HAP-1 (cell line): ENCODE data around the gene SF3B5.
"Not testable (repeated sequence)": the region's sequence is repeated elsewhere in the genome, so short reads cannot be mapped to it uniquely, and the experiment has no call there.

Experiments used
- DNase-seq, 2 experiments: peaks; one replicate each; pipeline ENCODE4 v3.0.0-alpha.2; 2016 to 2020; ENCODE audit warnings: low spot score in 2 of 2
- H3K27me3 ChIP-seq: fragments of 250-450 bp; sonication (Bioruptor Pico); 2 replicates; pipeline ENCODE4 v1.5.1; 2020; ENCODE audit warnings: low read depth, mild to moderate bottlenecking, moderate library complexity
- H3K36me3 ChIP-seq: fragments of 250-450 bp; sonication (Bioruptor Pico); replicated peaks from 2 replicates; pipeline ENCODE4 v1.5.1; 2020; ENCODE audit warnings: mild to moderate bottlenecking
- H3K4me1 ChIP-seq: fragments of 250-450 bp; sonication (Bioruptor Pico); 2 replicates; pipeline ENCODE4 v1.5.1; 2020; ENCODE audit warnings: mild to moderate bottlenecking
- H3K4me3 ChIP-seq: fragments of 250-450 bp; sonication (Bioruptor Pico); 2 replicates; pipeline ENCODE4 v1.5.1; 2020; ENCODE audit warnings: mild to moderate bottlenecking, moderate library complexity
- H3K9me3 ChIP-seq: fragments of 250-450 bp; sonication (Bioruptor Pico); 2 replicates; pipeline ENCODE4 v1.5.1; 2020; ENCODE audit warnings: mild to moderate bottlenecking, moderate library complexity
- in situ Hi-C: fragments of 300-500 bp; cut with MboI; formaldehyde crosslinking; loops from 3 replicates; pipeline ENCODE4 v1.14.3; 2020; ENCODE audit warnings: low sequenced_read_pairs, inconsistent platforms, mixed read lengths

SF3B5 gene

DNA sequence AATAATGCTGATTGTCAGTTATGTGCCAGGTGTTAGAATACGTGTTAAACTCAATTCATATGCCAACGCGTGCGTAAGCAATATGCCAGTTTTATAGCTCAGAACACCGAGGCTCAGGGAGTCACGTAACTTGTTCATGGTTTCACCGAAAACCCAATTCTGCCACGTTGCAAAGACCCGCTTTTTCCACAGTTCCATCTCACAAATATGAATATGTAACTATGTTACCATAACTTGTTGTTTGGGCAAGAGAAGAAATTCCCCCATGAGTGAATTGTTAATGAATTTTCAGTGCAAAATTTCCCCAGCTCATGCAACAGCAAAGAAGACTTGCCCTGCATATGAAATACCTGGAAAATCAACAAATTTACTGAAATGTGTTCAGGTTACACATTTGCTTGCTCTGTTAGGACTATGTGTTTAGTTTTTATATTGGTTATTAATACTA lies 30.1 kb downstream of the SF3B5 start:
- Histone ChIP-seq H3K4me3 (peak overlapping the region; percentile 48), H3K4me1 (peaks cover 20% of the 10 kb centered on the region), H3K9me3 (no peaks in the 10 kb centered on the region), H3K27me3 (no peaks in the 10 kb centered on the region), H3K36me3 (no peaks in the 10 kb centered on the region)
- in situ Hi-C loops, result no loop called here
- DNase-seq, result no peak

DNA sequence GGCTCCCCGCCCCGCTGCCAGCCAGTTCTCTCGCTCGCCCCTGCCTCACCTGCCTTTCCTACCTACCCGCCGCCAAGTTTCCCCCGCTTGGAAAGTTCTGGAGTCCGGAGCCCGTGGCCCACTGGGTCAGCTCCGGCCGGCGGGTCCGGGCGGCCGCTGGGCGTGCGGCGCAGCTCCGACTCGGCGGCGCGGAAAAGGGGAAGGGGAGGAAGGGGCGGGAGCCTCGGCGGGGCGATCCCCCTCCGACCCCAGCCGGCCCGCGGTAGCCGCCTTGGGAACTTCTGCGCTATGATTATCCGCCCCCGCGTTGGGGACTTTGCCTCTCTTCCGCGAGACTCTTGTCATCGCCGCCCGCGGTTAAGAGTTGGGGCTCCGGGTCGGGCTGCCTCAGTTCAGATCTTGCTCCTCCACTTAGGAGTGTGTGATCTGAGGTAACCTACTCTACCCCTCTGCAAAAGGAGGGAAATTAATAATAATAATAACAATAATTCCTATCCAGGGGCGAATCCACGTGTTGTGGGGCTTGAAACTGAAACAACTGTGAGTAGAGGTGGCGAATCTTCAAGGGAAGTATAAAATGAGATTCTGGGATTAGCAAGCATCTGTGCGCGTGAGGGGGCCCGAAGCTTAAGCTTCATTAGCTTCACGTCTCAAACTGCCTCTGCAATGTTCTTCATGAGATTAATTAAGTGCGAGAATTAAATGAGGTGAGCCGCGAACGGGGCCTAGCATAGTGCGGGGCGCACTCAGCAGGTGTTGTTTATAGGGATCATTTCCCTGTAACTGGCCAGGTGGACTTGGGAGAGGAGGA lies 30.8 kb downstream of the SF3B5 start:
- Histone ChIP-seq H3K4me3 (peak overlapping the region; percentile 48), H3K4me1 (peaks cover 20% of the 10 kb centered on the region), H3K36me3 (no peaks in the 10 kb centered on the region), H3K9me3 (no peaks in the 10 kb centered on the region), H3K27me3 (no peaks in the 10 kb centered on the region)
- DNase-seq, result peak in 1 of 2 experiments; percentile 32
- in situ Hi-C loops, result no loop called here

DNA sequence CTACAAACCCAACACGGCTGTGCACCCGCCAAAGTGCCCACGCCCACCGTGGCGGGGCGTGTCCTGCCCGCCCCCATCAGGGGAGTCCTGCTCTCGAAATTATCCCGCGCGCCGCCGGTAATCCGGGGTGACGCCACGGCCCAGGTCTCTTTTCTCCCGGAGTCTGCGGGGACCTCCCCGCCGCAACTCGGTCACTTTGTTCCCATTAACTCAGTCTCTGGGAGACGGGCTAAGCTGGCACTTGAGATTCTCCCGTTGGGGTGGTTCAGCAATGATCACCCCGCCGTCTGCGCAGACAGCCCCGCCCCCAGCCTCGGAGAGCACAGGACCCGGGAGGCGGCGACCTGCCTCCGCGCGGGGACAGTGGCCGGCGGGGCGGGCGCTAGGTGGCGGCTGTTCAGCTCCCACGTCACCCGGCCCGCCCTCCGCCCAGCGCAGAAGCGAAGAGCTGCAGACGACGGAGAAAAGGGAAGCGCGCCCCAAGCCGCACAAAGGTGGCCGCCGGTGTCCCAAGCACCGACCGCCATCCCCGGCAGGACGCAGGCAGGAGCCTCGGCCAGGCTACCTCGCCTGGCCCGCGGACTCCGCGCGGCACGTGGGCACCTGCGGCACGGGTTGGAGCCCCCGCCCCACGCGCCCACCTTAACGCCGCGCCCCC lies 31.5 kb downstream of the SF3B5 start:
- DNase-seq, result peak; percentile 74 to 91
- Histone ChIP-seq H3K27me3 (no peaks in the 10 kb centered on the region), H3K9me3 (no peaks in the 10 kb centered on the region), H3K4me1 (peaks cover 20% of the 10 kb centered on the region), H3K4me3 (peak overlapping the region; percentile 48), H3K36me3 (no peaks in the 10 kb centered on the region)
- in situ Hi-C loops, result no loop called here

DNA sequence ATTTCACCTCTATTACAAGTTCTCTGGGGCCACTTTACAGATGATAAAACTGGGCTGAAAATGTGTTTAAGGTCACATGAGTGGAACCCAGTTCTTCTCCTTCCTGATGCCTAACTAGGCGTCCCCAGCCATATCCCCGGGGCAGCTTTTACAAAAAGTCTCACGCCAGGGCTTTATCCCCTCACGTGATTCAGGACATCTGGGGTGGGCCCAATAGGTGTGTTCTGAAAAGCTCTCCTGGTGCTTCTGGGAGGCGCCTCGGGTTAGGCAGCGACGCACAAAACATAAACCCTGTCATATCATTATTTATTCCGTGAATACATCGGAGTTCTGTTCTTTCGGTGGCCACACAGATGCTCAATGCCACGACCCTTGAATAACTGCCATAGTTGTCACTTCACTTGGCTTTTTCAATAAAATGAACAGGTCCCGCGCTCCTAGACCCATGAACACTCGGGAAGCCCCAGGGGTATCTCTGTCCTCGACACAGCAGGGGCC lies 32.1 kb downstream of the SF3B5 start:
- no peaks in the 10 kb centered on the region for H3K9me3 ChIP-seq
- DNase-seq, result peak; percentile 40 to 69
- no peaks in the 10 kb centered on the region for H3K36me3 ChIP-seq
- peaks cover 20% of the 10 kb centered on the region for H3K4me1 ChIP-seq
- H3K4me3 ChIP-seq, result peak overlapping the region; percentile 48
- no peaks in the 10 kb centered on the region for H3K27me3 ChIP-seq
- in situ Hi-C loops, result no loop called here

DNA sequence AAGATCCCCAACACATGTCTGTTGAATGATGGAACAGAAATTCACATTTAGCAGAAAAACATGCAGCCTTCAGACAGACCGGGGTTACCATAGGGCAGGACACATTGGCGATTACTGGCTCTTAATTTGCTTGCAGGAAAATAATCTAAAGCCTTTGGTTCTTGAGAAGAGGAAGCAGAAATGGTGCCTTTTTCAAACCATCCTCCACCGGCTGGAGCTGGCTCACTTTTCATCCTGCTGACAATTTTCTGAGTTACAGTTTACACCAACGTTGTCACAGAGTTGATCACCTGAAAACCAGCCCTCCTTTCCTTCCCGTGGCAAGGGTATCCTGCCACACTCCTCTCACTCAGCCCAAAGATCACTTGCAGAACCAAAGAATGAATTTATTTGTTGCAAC lies 32.6 kb downstream of the SF3B5 start:
- in situ Hi-C loops, result no loop called here
- no peaks in the 10 kb centered on the region for H3K36me3 ChIP-seq
- no peaks in the 10 kb centered on the region for H3K27me3 ChIP-seq
- DNase-seq, result no peak
- H3K9me3 ChIP-seq, result no peaks in the 10 kb centered on the region
- H3K4me1 ChIP-seq, result peaks cover 20% of the 10 kb centered on the region
- no peak overlapping the region; the same call in 1 of the 2 replicates for H3K4me3 ChIP-seq

DNA sequence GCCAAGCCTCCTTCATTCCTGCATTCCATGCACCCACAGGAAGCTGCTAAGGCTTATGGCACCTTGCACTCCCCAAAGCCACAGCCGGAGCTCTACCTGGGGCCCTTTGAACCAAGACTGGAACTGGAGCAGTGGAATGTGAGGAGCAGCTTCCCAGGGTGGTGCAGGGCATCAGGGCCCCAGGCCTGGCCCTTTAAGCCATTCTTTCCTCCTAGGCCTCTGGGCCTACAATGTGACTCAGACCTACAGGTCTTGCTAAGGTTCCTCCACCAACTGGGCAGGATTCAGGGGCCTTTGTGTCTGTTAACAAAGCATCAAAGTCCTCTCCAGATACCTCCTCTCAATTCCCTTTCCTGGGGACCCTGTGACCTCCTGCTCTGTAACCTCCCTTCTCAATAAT lies 36.2 kb downstream of the SF3B5 start:
- H3K9me3 ChIP-seq, result no peaks in the 10 kb centered on the region
- in situ Hi-C loops, result no loop called here
- H3K27me3 ChIP-seq, result no peaks in the 10 kb centered on the region
- no peaks in the 10 kb centered on the region for H3K36me3 ChIP-seq
- no peak overlapping the region for H3K4me3 ChIP-seq
- DNase-seq, result no peak
- peaks cover 17% of the 10 kb centered on the region for H3K4me1 ChIP-seq

DNA sequence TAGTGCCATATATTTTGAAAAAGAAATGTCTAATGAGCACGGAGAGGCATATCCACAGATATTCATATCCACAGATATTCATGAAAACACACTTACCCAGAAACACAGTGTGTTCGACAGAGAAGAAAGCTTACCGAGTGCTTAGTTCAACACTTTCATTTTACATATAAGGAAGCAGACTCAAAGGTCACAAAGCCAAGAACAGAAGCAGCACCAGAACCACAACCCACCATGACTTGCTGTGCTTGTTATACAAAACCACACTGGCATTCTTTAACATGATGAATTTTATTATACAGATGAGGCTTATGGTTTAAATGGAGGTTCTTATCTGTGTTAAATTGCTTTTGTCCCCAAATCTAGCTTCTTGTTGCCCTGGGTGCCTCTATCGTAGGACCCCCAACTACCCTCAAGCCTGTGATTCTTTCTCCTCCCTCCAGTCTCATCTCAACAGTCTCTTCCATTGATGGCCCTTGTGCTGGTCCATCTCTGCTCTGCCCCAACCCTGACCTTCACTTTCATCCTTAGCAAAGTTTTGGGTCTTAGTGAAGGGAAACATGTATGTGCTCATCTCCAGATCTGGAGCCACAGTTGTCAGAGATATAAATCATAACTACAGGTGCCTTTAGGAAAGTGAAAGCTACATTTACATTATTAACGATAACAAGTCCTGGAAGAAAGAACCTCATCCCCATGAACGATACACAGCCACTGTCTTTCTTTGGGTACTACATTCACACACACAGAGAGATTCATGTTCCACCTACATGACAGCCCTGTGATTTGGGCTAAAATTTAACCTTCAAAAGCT lies 40.0 kb downstream of the SF3B5 start:
- H3K4me3 ChIP-seq, result no peak overlapping the region
- H3K27me3 ChIP-seq, result no peaks in the 10 kb centered on the region
- in situ Hi-C loops, result no loop called here
- no peaks in the 10 kb centered on the region; the same call in 1 of the 2 replicates for H3K4me1 ChIP-seq
- no peak for DNase-seq
- H3K9me3 ChIP-seq, result no peaks in the 10 kb centered on the region
- no peaks in the 10 kb centered on the region for H3K36me3 ChIP-seq

DNA sequence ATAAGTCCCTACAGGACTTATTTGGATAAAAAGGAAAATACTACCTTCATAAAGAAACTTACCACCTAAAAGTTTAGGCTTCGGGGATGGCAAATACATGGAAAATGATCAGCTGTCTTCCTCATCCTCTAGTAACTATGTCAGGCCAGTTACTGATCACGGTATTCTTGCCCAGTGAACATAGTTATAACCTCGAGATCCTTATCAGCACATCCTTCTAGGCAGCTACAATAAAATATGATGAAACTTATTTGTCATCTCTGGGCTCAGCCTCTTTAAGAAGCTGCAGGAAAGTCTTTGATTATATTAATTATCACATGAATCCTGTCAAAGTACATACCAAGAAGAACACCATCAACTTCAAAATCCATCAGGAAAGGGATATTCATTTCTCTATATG lies 41.8 kb downstream of the SF3B5 start:
- H3K27me3 ChIP-seq, result no peaks in the 10 kb centered on the region
- in situ Hi-C loops, result no loop called here
- no peak for DNase-seq

DNA sequence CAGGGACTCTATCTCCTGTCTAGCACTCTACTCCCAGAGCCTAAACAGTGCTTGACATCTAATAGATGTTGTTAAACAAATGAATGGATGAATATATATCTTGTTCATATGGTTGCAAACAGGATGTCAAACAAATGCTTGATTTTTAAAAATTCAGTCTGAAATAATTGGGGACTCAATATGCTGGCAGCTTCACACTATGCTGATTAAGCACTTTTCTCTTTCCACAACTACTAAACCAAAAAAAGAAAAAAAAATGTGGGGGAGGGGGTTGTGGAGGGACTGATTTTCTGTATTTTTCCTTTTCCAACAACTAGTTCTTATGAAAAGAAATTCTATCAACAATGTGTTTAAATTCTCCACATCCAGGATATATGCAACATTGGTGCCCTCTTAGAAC lies 42.9 kb downstream of the SF3B5 start:
- no peaks in the 10 kb centered on the region; the same call in 1 of the 2 replicates for H3K4me1 ChIP-seq
- H3K4me3 ChIP-seq, result no peak overlapping the region
- no peaks in the 10 kb centered on the region for H3K9me3 ChIP-seq
- in situ Hi-C loops, result no loop called here
- H3K27me3 ChIP-seq, result no peaks in the 10 kb centered on the region
- H3K36me3 ChIP-seq, result no peaks in the 10 kb centered on the region
- no peak for DNase-seq

More for the DNA sequence above, 41.8 kb downstream of the SF3B5 start:
- Histone ChIP-seq H3K4me3 (no peak overlapping the region), H3K4me1 (no peaks in the 10 kb centered on the region; the same call in 1 of the 2 replicates), H3K36me3 (no peaks in the 10 kb centered on the region), H3K9me3 (no peaks in the 10 kb centered on the region)

DNA sequence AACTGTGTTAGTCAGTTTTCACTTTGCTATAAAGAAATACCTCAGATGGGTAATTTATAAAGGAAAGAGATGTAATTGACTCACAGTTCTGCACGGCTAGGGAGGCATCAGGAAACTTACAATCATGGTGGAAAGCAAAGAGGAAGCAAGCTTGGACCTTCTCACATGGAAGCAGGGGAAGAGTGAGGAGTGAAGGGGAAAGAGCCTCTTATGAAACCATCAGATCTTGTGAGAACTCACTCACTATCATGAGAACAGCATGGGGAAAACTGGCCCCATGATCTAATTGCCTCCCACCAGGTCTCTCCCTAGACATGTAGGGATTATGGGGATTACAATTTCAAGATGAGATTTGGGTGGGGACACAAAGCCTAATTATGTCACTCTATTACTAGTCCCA lies 46.0 kb downstream of the SF3B5 start:
- Histone ChIP-seq H3K4me3 (no peak overlapping the region), H3K27me3 (no peaks in the 10 kb centered on the region), H3K9me3 (no peaks in the 10 kb centered on the region), H3K4me1 (no peaks in the 10 kb centered on the region), H3K36me3 (no peaks in the 10 kb centered on the region)
- in situ Hi-C loops, result no loop called here
- no peak for DNase-seq

DNA sequence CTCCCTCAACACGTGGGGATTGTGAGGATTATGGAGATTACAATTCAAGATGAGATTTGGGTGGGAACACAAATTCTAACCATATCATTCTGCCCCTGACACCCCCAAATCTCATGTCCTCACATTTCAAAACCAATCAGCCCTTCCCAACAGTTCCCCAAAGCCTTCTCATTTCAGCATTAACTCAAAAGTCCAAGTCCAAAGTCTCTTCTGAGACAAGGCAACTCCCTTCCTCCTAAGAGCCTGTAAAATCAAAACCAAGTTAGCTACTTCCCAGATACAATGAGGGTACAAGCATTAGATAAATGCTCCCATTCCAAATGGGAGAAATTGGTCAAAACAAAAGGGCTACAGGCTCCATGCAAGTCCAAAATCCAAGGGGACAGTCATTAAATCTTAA lies 47.7 kb downstream of the SF3B5 start:
- no peaks in the 10 kb centered on the region for H3K36me3 ChIP-seq
- no peaks in the 10 kb centered on the region for H3K9me3 ChIP-seq
- H3K4me1 ChIP-seq, result no peaks in the 10 kb centered on the region
- no peak overlapping the region for H3K4me3 ChIP-seq
- H3K27me3 ChIP-seq, result no peaks in the 10 kb centered on the region
- DNase-seq, result no peak
- in situ Hi-C loops, result no loop called here

DNA sequence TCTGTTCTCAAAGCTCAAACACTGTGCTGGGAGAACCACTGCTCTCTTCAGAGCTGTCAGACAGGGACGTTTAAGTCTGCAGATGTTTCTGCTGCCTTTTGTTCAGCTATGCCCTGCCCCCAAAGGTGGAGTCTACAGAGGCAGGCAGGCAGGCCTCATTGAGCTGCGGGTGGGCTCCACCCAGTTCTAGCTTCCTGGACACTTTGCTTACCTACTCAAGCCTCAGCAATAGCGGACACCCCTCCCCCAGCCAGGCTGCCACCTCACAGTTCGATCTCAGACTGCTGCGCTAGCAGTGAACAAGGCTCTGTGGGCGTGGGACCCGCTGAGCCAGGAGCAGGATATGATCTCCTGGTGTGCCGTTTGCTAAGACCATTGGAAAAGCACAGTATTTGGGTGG lies 48.7 kb downstream of the SF3B5 start:
- H3K9me3 ChIP-seq, DNase-seq, H3K4me3 ChIP-seq, H3K27me3 ChIP-seq, H3K36me3 ChIP-seq, H3K4me1 ChIP-seq, in situ Hi-C loops: not testable (repeated sequence)

DNA sequence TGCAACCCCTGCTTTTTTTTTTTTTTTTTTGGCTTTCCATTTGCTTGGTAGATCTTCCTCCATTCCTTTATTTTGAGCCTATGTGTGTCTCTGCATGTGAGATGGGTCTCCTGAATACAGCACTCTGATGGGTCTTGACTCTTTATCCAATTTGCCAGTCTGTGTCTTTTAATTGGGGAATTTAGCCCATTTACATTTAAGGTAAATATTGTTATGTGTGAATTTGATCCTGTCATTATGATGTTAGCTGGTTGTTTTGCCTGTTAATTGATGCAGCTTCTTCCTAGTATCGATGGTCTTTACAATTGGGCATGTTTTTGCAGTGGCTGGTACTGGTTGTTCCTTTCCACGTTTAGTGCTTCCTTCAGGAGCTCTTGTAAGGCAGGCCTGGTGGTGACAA lies 50.4 kb downstream of the SF3B5 start:
- in situ Hi-C loops, H3K36me3 ChIP-seq, H3K4me3 ChIP-seq, H3K9me3 ChIP-seq, H3K4me1 ChIP-seq, DNase-seq, H3K27me3 ChIP-seq: not testable (repeated sequence)
